ENCODE results near the gene ODAD4. TPM values are rescaled to one million over a fixed set of nuclear protein-coding genes. Genes with fewer than 3 reads are reported as not detected.

Gene ODAD4
- total RNA-seq, 1 experiment from 2014 or later: 0.98 TPM

DNA sequence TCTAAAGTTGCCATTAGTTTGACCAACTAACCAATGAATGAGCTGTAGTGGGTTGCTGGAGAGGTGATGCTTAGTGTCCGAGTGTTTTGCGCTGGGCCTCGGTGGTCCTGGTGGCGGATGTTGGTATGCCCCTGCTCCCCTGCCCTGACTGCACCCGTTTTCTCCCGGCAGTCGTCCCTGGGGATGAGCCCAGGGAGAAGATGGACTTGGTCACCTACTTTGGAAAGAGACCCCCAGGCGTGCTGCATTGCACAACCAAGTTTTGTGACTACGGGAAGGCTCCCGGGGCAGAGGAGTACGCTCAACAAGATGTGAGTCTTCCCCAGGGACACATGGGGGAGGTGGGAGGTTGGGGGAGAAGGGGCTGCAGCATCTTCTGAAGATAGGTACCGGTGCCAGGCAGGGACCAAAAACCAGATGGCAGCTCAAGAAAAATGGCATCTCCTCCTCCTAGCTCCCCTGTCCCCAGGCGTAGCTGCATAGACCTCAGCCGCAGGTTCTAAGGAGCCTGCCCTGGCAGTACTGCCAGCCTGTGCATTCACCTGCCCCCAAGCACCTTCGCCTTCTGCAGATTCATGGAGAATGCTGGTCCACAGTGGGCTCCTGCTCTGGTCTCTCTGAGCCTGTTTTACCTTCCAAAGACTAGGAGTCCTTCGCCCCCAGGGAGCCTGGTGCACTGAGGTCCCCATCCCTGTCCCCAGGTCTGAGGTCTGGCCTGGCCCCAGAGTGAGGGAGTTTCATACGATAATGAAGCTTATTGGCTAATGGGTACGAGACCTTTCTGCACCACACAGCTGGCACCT, 41.5 kb downstream of the ODAD4 start:
- no peaks in the 10 kb centered on the region for H3K9me3 ChIP-seq
- peaks cover 98% of the 10 kb centered on the region for H3K36me3 Mint-ChIP-seq (ENCODE audit: insufficient read depth, unreplicated experiment)
- intact Hi-C loops (cut with micrococcal nuclease; ENCODE audit: unreplicated experiment): no loop called here
- H3K4me3 Mint-ChIP-seq (ENCODE audit: unreplicated experiment): no peak overlapping the region
- no peaks in the 10 kb centered on the region for H3K9me3 Mint-ChIP-seq (ENCODE audit: unreplicated experiment)
- H3K27ac Mint-ChIP-seq (ENCODE audit: unreplicated experiment): peak overlapping the region; percentile 64
- peaks cover 11% of the 10 kb centered on the region for H3K36me3 ChIP-seq (ENCODE audit: control insufficient read depth, insufficient read depth, low read length)
- no peaks in the 10 kb centered on the region for H3K27me3 ChIP-seq (replicated peaks; ENCODE audit: control insufficient read depth, insufficient read depth, low read length)
- no TSS peak for BruUV-seq (replicated peaks)
- peaks cover 12% of the 10 kb centered on the region for H3K4me1 Mint-ChIP-seq (ENCODE audit: low read depth, unreplicated experiment)
- H3K4me1 ChIP-seq: peaks cover 8% of the 10 kb centered on the region
- CTCF ChIA-PET: no interaction called here
- TF ChIP-seq CTCF (IDR thresholded peaks at IDR 0.05; ENCODE audit: insufficient read depth in 1 of 2, low read depth in 1 of 2, low read length in 1 of 2, severe bottlenecking in 1 of 2, unreplicated experiment in 1 of 2): no peak
- no peak for DNase-seq
- no peak overlapping the region for H3K4me3 ChIP-seq (ENCODE audit: low read depth, low read length)
- POLR2A ChIA-PET: no interaction called here
- H3K27me3 Mint-ChIP-seq (ENCODE audit: insufficient read depth, unreplicated experiment): no peaks in the 10 kb centered on the region

DNA sequence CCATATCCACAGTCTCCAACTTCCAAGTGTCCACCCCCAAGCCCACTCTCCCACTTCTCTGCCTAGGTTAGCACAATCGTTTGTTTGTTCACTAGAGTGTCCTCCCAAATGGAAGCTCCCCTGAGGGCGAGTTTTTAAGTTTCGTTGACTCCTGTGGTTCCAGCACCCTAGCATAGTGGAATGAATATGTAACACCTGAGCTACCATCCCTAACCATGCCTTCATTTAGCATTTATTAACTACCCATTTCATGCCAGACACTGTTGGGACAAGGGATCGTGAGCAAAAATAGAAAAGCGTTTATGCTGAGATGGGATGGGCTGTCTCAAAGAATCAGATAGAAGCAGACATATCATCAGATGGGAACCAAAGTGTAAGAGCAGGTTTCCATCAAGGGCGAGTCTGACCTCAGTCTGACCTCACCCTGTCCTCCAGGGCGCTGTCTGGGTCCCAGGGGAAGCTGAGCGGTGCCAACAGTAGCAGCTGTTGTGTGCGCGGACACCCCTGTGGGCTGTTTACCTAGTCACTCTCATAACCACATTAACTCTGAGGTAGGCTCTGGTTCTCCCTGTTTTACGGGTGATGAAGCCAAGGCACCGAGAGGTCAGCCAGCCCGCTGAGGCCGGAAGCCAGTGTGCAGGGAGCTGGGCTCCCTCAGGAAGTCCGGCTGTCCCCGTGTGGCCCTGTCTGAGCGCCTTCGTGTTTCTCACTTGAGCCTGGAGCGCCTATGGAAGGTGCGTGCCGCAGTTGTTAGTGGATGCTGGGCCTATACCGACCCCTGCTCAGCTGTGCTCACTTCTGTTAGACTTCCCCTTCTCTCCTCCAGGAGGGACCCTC, 42.4 kb downstream of the ODAD4 start:
- POLR2A ChIA-PET: no interaction called here
- no peaks in the 10 kb centered on the region for H3K9me3 Mint-ChIP-seq (ENCODE audit: unreplicated experiment)
- Histone ChIP-seq H3K4me3 (ENCODE audit: low read depth, low read length) (no peak overlapping the region), H3K27me3 (replicated peaks; ENCODE audit: control insufficient read depth, insufficient read depth, low read length) (no peaks in the 10 kb centered on the region), H3K4me1 (peaks cover 3% of the 10 kb centered on the region), H3K9me3 (no peaks in the 10 kb centered on the region), H3K36me3 (ENCODE audit: control insufficient read depth, insufficient read depth, low read length) (peaks cover 12% of the 10 kb centered on the region)
- no peak overlapping the region for H3K4me3 Mint-ChIP-seq (ENCODE audit: unreplicated experiment)
- peaks cover 98% of the 10 kb centered on the region for H3K36me3 Mint-ChIP-seq (ENCODE audit: insufficient read depth, unreplicated experiment)
- intact Hi-C loops (cut with micrococcal nuclease; ENCODE audit: unreplicated experiment): no loop called here
- no peak for DNase-seq
- no peaks in the 10 kb centered on the region for H3K27me3 Mint-ChIP-seq (ENCODE audit: insufficient read depth, unreplicated experiment)
- no TSS peak for BruUV-seq (replicated peaks)
- CTCF ChIA-PET: no interaction called here
- H3K27ac Mint-ChIP-seq (ENCODE audit: unreplicated experiment): peak overlapping the region; percentile 64
- no peak for TF ChIP-seq CTCF (IDR thresholded peaks at IDR 0.05; ENCODE audit: insufficient read depth in 1 of 2, low read depth in 1 of 2, low read length in 1 of 2, severe bottlenecking in 1 of 2, unreplicated experiment in 1 of 2)
- H3K4me1 Mint-ChIP-seq (ENCODE audit: low read depth, unreplicated experiment): peaks cover 10% of the 10 kb centered on the region

GRCh38 chr17:41973408-41973811, 43.0 kb downstream of the ODAD4 start:
- 0 out of 2 replicates have a peak, but pooled peaks cover 4% of the 10 kb centered on the region for H3K4me1 ChIP-seq
- H3K27me3 ChIP-seq (replicated peaks; ENCODE audit: control insufficient read depth, insufficient read depth, low read length): no peaks in the 10 kb centered on the region
- Mint-ChIP-seq H3K4me1 (ENCODE audit: low read depth, unreplicated experiment) (peaks cover 6% of the 10 kb centered on the region), H3K4me3 (ENCODE audit: unreplicated experiment) (no peak overlapping the region), H3K36me3 (ENCODE audit: insufficient read depth, unreplicated experiment) (peaks cover 97% of the 10 kb centered on the region), H3K27me3 (ENCODE audit: insufficient read depth, unreplicated experiment) (no peaks in the 10 kb centered on the region), H3K9me3 (ENCODE audit: unreplicated experiment) (no peaks in the 10 kb centered on the region), H3K27ac (ENCODE audit: unreplicated experiment) (peak overlapping the region; percentile 53)
- no TSS peak for BruUV-seq (replicated peaks)
- TF ChIP-seq CTCF (IDR thresholded peaks at IDR 0.05; ENCODE audit: insufficient read depth in 1 of 2, low read depth in 1 of 2, low read length in 1 of 2, severe bottlenecking in 1 of 2, unreplicated experiment in 1 of 2): no peak
- peaks cover 10% of the 10 kb centered on the region for H3K36me3 ChIP-seq (ENCODE audit: control insufficient read depth, insufficient read depth, low read length)
- H3K4me3 ChIP-seq (ENCODE audit: low read depth, low read length): no peak overlapping the region
- intact Hi-C loops (cut with micrococcal nuclease; ENCODE audit: unreplicated experiment): no loop called here
- no peaks in the 10 kb centered on the region for H3K9me3 ChIP-seq
- ChIA-PET POLR2A (no interaction called here), CTCF (no interaction called here)
- DNase-seq: no peak

Data from Caco-2 (cell line).